ENCODE results near the gene MICAL2.

DNA sequence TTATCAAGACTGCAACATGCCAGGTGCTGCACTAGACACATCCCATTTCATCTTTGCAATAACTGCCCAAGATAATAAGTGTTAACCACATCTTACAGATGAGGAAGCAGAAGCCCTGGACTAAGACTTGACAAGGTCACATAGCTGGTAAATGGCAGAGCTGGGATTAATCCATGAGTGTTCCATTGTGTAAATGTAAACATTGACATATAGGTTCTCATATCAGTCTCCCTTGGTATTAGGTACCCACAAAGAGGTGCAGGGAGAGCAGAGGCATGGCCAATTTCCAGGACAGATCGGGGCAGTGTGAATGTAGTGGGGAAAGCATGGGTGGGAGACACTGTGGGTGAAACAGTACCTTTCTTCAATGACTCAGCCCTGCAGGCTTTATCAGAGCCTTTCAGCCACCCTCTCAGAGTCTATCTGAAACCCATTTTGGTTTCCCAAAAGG lies 17.9 kb downstream of the MICAL2 start:
- TF ChIP-seq CTCF (conservative IDR thresholded peaks at IDR 0.05; ENCODE audit: low read depth, low read length) (no peak), EZH2 (IDR thresholded peaks at IDR 0.05; ENCODE audit: low read length, unreplicated experiment) (no peak)

Measured in PC-3 (cell line).